ENCODE data around the gene KNDC1.

GRCh38 chr10:133114251-133114650 is 45.8 kb upstream of the KNDC1 start:
- TF ChIP-seq REST (IDR thresholded peaks at IDR 0.05; ENCODE audit: insufficient read depth in 1 of 2, low read depth in 2 of 2, low read length in 2 of 2): no peak
- TF ChIP-seq POLR2AphosphoS5 (IDR thresholded peaks at IDR 0.05; ENCODE audit: low read depth, low read length): no peak
